Ecto neural progenitor cell (in vitro differentiated cells): ENCODE results near the gene OR5M3.

Experiments used
- DNase-seq: peaks from one replicate; pipeline ENCODE4 v3.0.0-alpha.2; 2018; ENCODE audit warnings: low spot score

The OR5M3 gene

GRCh38 chr11:56473252-56473651 is at the start of gene OR5M3:
TSS of gene OR5M3 (minus strand) at chr11:56473352. CDS start at chr11:56470497, 2,855 bp downstream.
- no peak for DNase-seq

DNA sequence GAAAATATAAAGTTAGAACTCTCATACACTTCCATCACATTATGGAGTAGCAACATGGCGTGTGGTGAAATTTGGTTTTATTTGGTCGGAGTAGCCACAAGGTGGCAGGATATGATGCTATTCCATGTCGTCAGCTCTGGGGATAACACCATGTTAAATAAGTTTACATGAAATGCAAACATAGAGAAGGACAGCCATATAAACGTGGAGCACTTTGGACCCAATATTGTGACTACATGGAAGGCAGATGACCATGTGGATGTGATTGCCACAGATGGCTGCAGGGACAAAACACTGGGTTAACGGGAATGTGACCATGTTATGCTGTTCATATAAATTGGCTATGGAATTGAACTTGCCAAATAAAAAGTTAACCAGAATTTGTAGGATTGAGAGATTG is 48.9 kb upstream of the OR5M3 start:
- no peak for DNase-seq

DNA sequence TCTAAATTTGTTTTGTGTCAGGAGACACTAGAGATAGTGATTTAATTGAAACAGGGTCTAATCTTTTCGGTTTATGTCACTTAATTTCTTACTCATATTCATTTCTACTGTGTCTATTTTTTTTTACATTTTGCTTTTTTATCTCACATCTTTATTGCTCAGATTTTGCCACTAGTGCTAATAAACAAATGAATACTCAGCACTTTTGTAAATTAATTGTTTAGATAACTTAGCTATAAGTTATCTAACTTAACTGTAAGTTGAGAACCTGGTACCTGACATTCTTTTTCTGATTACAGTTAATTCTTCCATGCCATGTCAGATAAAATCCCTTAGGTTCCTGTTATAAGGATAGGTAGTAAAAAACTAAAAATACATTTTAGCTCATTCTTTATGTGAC is 40.1 kb upstream of the OR5M3 start:
- no peak for DNase-seq

GRCh38 chr11:56509439-56509838 is 36.3 kb upstream of the OR5M3 start:
- DNase-seq, result no peak

DNA sequence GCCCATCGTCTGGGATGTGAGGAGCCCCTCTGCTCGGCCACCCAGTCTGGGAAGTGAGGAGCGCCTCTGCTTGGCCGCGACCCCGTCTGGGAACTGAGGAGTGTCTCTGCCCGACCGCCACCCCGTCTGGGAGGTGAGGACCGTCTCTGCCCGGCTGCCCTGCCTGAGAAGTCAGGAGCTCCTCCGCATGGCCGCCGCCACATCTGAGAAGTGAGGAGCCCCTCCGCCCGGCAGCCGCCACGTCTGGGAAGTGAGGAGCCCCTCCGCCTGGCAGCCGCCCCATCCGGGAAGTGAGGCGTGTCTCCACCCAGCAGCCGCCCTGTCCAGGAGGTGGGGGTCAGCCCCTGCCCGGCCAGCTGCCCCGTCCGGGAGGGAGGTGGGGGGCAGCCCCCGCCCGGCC is 23.9 kb upstream of the OR5M3 start:
- no peak for DNase-seq

GRCh38 chr11:56495117-56495516 is 22.0 kb upstream of the OR5M3 start:
- DNase-seq, result no peak

DNA sequence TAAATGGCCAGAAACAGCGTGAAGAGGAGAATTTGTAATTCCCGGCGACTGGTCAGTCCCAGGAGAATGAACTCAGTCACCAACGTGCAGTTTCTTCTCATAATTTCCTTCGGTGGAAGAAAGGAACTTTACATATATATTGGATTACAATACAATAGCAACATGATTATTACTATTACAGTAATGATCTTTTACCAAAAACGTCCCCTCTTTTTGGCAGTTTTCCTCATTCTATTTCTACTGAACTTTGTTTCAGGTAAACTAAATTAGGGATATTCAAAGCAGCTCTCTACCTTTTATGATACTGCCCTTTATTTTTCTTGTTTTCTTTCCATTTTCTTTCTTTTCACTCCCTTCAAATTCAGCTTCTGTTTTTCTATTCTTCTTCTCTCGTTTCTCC is 18.1 kb upstream of the OR5M3 start, which contains the start of gene OR5M8:
TSS of gene OR5M8 (minus strand) at position 101 of the 400 bp plus-strand sequence. CDS start at position 101, 0 bp downstream.
- no peak for DNase-seq

GRCh38 chr11:56486801-56487200 is 13.6 kb upstream of the OR5M3 start:
- no peak for DNase-seq

DNA sequence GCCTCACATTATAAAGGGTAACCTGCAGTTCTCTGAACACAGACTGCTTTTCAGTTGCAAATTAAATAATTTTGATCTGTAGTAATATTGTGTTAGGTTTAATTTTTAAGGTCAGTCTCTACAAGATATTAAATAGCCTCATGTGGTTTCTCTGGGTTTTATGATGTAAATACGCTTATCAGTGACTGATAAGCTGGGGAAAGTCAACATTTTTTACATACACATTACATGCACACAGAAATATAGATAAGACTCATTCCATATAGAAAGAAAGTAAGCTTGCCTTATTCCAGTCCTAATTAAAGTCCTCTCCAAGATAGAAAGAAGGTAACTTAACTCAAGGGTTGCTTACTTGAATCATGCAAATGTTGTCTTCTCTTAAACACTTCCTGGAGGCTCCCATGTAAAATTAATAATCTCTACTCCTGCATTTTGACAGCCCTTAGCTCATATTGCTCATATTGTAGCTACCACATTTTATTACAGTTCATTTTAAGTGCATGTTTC is 1.6 kb upstream of the OR5M3 start:
- no peak for DNase-seq

- no peak for DNase-seq
Measured at GRCh38 chr11:56457076-56457475, 16.1 kb downstream of the OR5M3 start.

DNA sequence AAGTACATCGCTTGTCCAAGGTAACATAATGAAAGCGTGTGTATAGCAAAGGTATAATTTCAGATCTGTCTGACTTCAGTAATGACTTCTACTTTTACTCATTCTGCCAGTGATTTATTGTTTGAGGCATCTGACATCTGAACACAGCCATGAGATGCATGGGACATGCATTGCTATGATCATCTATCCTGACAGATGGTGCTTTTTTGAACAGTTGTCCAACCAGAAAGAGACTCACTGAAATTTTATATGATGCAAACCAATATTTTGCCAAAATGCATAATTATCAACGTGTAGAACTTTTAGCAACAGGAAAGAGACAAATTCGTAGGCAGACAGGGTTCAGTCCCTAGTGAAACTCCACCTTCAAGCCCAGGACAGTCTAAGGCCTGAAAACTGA is 19.6 kb downstream of the OR5M3 start:
- no peak for DNase-seq
